Activated CD8-positive, alpha-beta memory T cell treated with anti-CD3 and anti-CD28 coated beads, Interleukin-2, amount 10 ng/mL, durations not matched to agents 7 days and 5 days (primary cell): ENCODE data around the gene DOK7. TPM values are rescaled to one million over a fixed set of nuclear protein-coding genes. Genes with fewer than 3 reads are reported as not detected.

ENCODE experiments used
- ATAC-seq: fragments of 150-1000 bp; cut with Tn5 transposase; one replicate; pipeline ENCODE4 v1.10.0; 2021; ENCODE audit warnings: moderate library complexity
- CTCF ChIA-PET: fragments of 350-600 bp; sonication (Branson Sonifier 250); formaldehyde crosslinking; loops from one replicate; lab custom pipeline; 2021; ENCODE audit warnings: antibody characterized with exemption; lab: Charles Lee
- DNase-seq: peaks from one replicate; pipeline ENCODE4 v3.0.0-alpha.2; 2020
- H3K27ac Mint-ChIP-seq: one replicate; pipeline ENCODE4 v1.8.0; 2021; ENCODE audit warnings: mild to moderate bottlenecking, mixed read lengths
- H3K27me3 Mint-ChIP-seq: one replicate; pipeline ENCODE4 v1.8.0; 2021; ENCODE audit warnings: mixed read lengths
- H3K36me3 Mint-ChIP-seq: one replicate; pipeline ENCODE4 v1.8.0; 2021; ENCODE audit warnings: mild to moderate bottlenecking, mixed read lengths
- H3K4me1 Mint-ChIP-seq: one replicate; pipeline ENCODE4 v1.8.0; 2021; ENCODE audit warnings: mixed read lengths
- H3K4me3 Mint-ChIP-seq: one replicate; pipeline ENCODE4 v1.8.0; 2021; ENCODE audit warnings: mild to moderate bottlenecking, moderate library complexity, mixed read lengths
- H3K9me3 Mint-ChIP-seq: one replicate; pipeline ENCODE4 v1.8.0; 2022; ENCODE audit warnings: low read depth, mixed read lengths
- total RNA-seq, 2 experiments: library from RNA; stranded (reverse); gene quantifications; one replicate each; pipeline ENCODE4 v1.2.3, GENCODE V29; 2021

Gene DOK7
- total RNA-seq, 2 experiments from 2014 or later: not detected

GRCh38 chr4:3491681-3492405 is 28.7 kb downstream of the DOK7 start:
- DNase-seq (no peak), ATAC-seq (no peak)
- Mint-ChIP-seq H3K9me3 (no peaks in the 10 kb centered on the region), H3K27ac (no peak overlapping the region), H3K4me3 (no peak overlapping the region), H3K27me3 (peaks cover 14% of the 10 kb centered on the region), H3K36me3 (no peaks in the 10 kb centered on the region), H3K4me1 (no peaks in the 10 kb centered on the region)
- CTCF ChIA-PET: no interaction called here

- CTCF ChIA-PET: interaction anchor here (1.0 kb wide), 1 partner anchor 12 kb away, joined by 5 read pairs; no protein-coding TSS in a partner anchor
- ATAC-seq (no peak), DNase-seq (no peak)
- Mint-ChIP-seq H3K36me3 (no peaks in the 10 kb centered on the region), H3K27me3 (peaks cover 16% of the 10 kb centered on the region), H3K27ac (no peak overlapping the region), H3K4me3 (no peak overlapping the region), H3K9me3 (no peaks in the 10 kb centered on the region), H3K4me1 (no peaks in the 10 kb centered on the region)
Observed at GRCh38 chr4:3492741-3493719, 29.9 kb downstream of the DOK7 start.

- CTCF ChIA-PET: interaction anchor here (1.0 kb wide), 1 partner anchor 13 kb away, joined by 5 read pairs; no protein-coding TSS in a partner anchor
- ATAC-seq: no peak
- DNase-seq: no peak
- Mint-ChIP-seq H3K27me3 (peaks cover 16% of the 10 kb centered on the region), H3K9me3 (no peaks in the 10 kb centered on the region), H3K27ac (no peak overlapping the region), H3K36me3 (no peaks in the 10 kb centered on the region), H3K4me1 (no peaks in the 10 kb centered on the region), H3K4me3 (no peak overlapping the region)
Observed at GRCh38 chr4:3493720-3494461, 30.8 kb downstream of the DOK7 start.

- no peak for ATAC-seq
- Mint-ChIP-seq H3K4me1 (no peaks in the 10 kb centered on the region), H3K9me3 (no peaks in the 10 kb centered on the region), H3K36me3 (no peaks in the 10 kb centered on the region), H3K27me3 (peaks cover 11% of the 10 kb centered on the region), H3K27ac (no peak overlapping the region), H3K4me3 (no peak overlapping the region)
- CTCF ChIA-PET: interaction anchor here (1.0 kb wide), 1 partner anchor 14 kb away, joined by 5 read pairs; no protein-coding TSS in a partner anchor
- DNase-seq: no peak
Observed at GRCh38 chr4:3494462-3494871, 31.4 kb downstream of the DOK7 start.

GRCh38 chr4:3495204-3495975 is 32.3 kb downstream of the DOK7 start:
- H3K9me3 Mint-ChIP-seq: no peaks in the 10 kb centered on the region
- CTCF ChIA-PET: no interaction called here
- DNase-seq (no peak), ATAC-seq (no peak)
- no peaks in the 10 kb centered on the region for H3K36me3 Mint-ChIP-seq
- H3K4me3 Mint-ChIP-seq: no peak overlapping the region
- no peaks in the 10 kb centered on the region for H3K4me1 Mint-ChIP-seq
- peaks cover 6% of the 10 kb centered on the region for H3K27me3 Mint-ChIP-seq
- no peak overlapping the region for H3K27ac Mint-ChIP-seq

GRCh38 chr4:3496021-3496420 is 32.9 kb downstream of the DOK7 start:
- DNase-seq: no peak
- Mint-ChIP-seq H3K4me3 (no peak overlapping the region), H3K36me3 (no peaks in the 10 kb centered on the region), H3K4me1 (no peaks in the 10 kb centered on the region), H3K27me3 (peaks cover 6% of the 10 kb centered on the region), H3K9me3 (no peaks in the 10 kb centered on the region), H3K27ac (no peak overlapping the region)
- CTCF ChIA-PET: no interaction called here
- no peak for ATAC-seq

GRCh38 chr4:3497095-3497494 is 34.0 kb downstream of the DOK7 start:
- Mint-ChIP-seq H3K36me3 (no peaks in the 10 kb centered on the region), H3K4me3 (no peak overlapping the region), H3K9me3 (no peaks in the 10 kb centered on the region), H3K27ac (no peak overlapping the region), H3K27me3 (peaks cover 2% of the 10 kb centered on the region), H3K4me1 (no peaks in the 10 kb centered on the region)
- ATAC-seq: no peak
- DNase-seq: no peak
- CTCF ChIA-PET: no interaction called here

GRCh38 chr4:3497523-3498389 is 34.6 kb downstream of the DOK7 start:
- Mint-ChIP-seq H3K27ac (no peak overlapping the region), H3K36me3 (no peaks in the 10 kb centered on the region), H3K9me3 (no peaks in the 10 kb centered on the region), H3K27me3 (peaks cover 2% of the 10 kb centered on the region), H3K4me3 (no peak overlapping the region), H3K4me1 (no peaks in the 10 kb centered on the region)
- no peak for DNase-seq
- CTCF ChIA-PET: no interaction called here
- ATAC-seq: no peak

- no peak for DNase-seq
- Mint-ChIP-seq H3K27me3 (peaks cover 2% of the 10 kb centered on the region), H3K36me3 (peaks cover 1% of the 10 kb centered on the region), H3K4me3 (no peak overlapping the region), H3K9me3 (no peaks in the 10 kb centered on the region), H3K27ac (no peak overlapping the region), H3K4me1 (peaks cover 2% of the 10 kb centered on the region)
- ATAC-seq: no peak
- CTCF ChIA-PET: no interaction called here
Observed at GRCh38 chr4:3498407-3498806, 35.3 kb downstream of the DOK7 start.

GRCh38 chr4:3498901-3499510 is 35.9 kb downstream of the DOK7 start:
- Mint-ChIP-seq H3K27me3 (peaks cover 2% of the 10 kb centered on the region), H3K4me1 (peaks cover 8% of the 10 kb centered on the region), H3K36me3 (peaks cover 4% of the 10 kb centered on the region), H3K4me3 (no peak overlapping the region), H3K27ac (no peak overlapping the region), H3K9me3 (no peaks in the 10 kb centered on the region)
- no peak for ATAC-seq
- CTCF ChIA-PET: no interaction called here
- no peak for DNase-seq

GRCh38 chr4:3499710-3500109 is 36.6 kb downstream of the DOK7 start:
- Mint-ChIP-seq H3K9me3 (no peaks in the 10 kb centered on the region), H3K4me1 (peaks cover 10% of the 10 kb centered on the region), H3K27ac (no peak overlapping the region), H3K4me3 (no peak overlapping the region), H3K36me3 (peaks cover 4% of the 10 kb centered on the region), H3K27me3 (peaks cover 2% of the 10 kb centered on the region)
- ATAC-seq (no peak), DNase-seq (no peak)
- CTCF ChIA-PET: no interaction called here

- Mint-ChIP-seq H3K9me3 (no peaks in the 10 kb centered on the region), H3K27ac (no peak overlapping the region), H3K4me1 (peaks cover 10% of the 10 kb centered on the region), H3K27me3 (peaks cover 2% of the 10 kb centered on the region), H3K36me3 (peaks cover 4% of the 10 kb centered on the region), H3K4me3 (no peak overlapping the region)
- DNase-seq (no peak), ATAC-seq (no peak)
- CTCF ChIA-PET: no interaction called here
Observed at GRCh38 chr4:3500111-3500510, 37.0 kb downstream of the DOK7 start.
